H1 (cell line): ENCODE data around the gene CACUL1. TPM values are rescaled to one million over a fixed set of nuclear protein-coding genes. Genes with fewer than 3 reads are reported as not detected.

Experiments
- CTCF ChIA-PET: fragments of 300-600 bp; sonication (Branson Sonifier 250); formaldehyde crosslinking; loops from one replicate; lab custom pipeline; 2021; ENCODE audit not compliant: partially characterized antibody; lab: Charles Lee
- POLR2A ChIA-PET: fragments of 300-600 bp; sonication (Branson Sonifier 250); formaldehyde crosslinking; loops from one replicate; lab custom pipeline; 2021; ENCODE audit warnings: inconsistent platforms; ENCODE audit not compliant: partially characterized antibody; lab: Charles Lee
- DNase-seq, 2 experiments: peaks; one replicate each; pipeline versions ENCODE4 v3.0.0 to v3.0.0-alpha.2; 2010 to 2022; ENCODE audit warnings: low spot score in 2 of 2, low read depth in 1 of 2, mixed read lengths in 1 of 2
- FAIRE-seq: peaks from 2 replicates; lab custom pipeline; 2011; peaks lifted over from hg19 to GRCh38; lab: Jason Lieb, UNC
- H2AFZ ChIP-seq: 2 replicates; pipeline ENCODE4 v1.8.1; 2012; ENCODE audit warnings: low read length, inconsistent platforms
- H2AK5ac ChIP-seq: 2 replicates; pipeline ENCODE4 v1.6.1; 2013; ENCODE audit warnings: low read depth, low read length
- H2BK120ac ChIP-seq: replicated peaks from 2 replicates; pipeline ENCODE3; 2013; ENCODE audit warnings: low read depth, low read length, inconsistent platforms
- H2BK12ac ChIP-seq: 2 replicates; pipeline ENCODE4 v1.6.1; 2013; ENCODE audit warnings: low read depth, low read length
- H2BK15ac ChIP-seq: 2 replicates; pipeline ENCODE4 v1.6.1; 2013; ENCODE audit warnings: low read length
- H2BK20ac ChIP-seq: 2 replicates; pipeline ENCODE4 v1.6.1; 2013; ENCODE audit warnings: low read length
- H2BK5ac ChIP-seq: 2 replicates; pipeline ENCODE4 v1.6.1; 2013; ENCODE audit warnings: low read depth, low read length
- H3K14ac ChIP-seq: 2 replicates; pipeline ENCODE4 v1.6.1; 2013; ENCODE audit warnings: inconsistent platforms; ENCODE audit not compliant: insufficient read length
- H3K18ac ChIP-seq: 2 replicates; pipeline ENCODE4 v1.6.1; 2013; ENCODE audit warnings: low read length; ENCODE audit errors: extremely low read depth
- H3K23ac ChIP-seq: 2 replicates; pipeline ENCODE4 v1.6.1; 2013; ENCODE audit warnings: inconsistent platforms; ENCODE audit not compliant: insufficient read length
- H3K23me2 ChIP-seq: 2 replicates; pipeline ENCODE4 v1.6.1; 2013; ENCODE audit warnings: low read depth, low read length
- H3K27ac ChIP-seq: 2 replicates; pipeline ENCODE4 v1.6.1; 2011; ENCODE audit warnings: low read depth, low read length, inconsistent platforms
- H3K27me3 ChIP-seq, 4 experiments: replicated peaks in 1 of 4; 1 replicate in 1 of 4; 2 replicates in 3 of 4; pipeline versions ENCODE4 v1.6.1 to v1.8.1; 2011 to 2013; ENCODE audit warnings: low read length in 3 of 4, mild to moderate bottlenecking in 3 of 4, inconsistent platforms in 2 of 4, mixed read lengths in 2 of 4, moderate library complexity in 1 of 4; ENCODE audit not compliant: control insufficient read depth in 3 of 4, insufficient read depth in 3 of 4; ENCODE audit errors: extremely low read depth in 1 of 4
- H3K36me3 ChIP-seq, 4 experiments: 2 replicates each; pipeline versions ENCODE4 v1.6.1 to v1.8.1; 2011 to 2013; ENCODE audit warnings: mild to moderate bottlenecking in 4 of 4, low read length in 3 of 4, moderate library complexity in 2 of 4, control low read depth in 1 of 4, inconsistent platforms in 1 of 4; ENCODE audit not compliant: insufficient read depth in 4 of 4, control insufficient read depth in 2 of 4
- H3K4ac ChIP-seq: replicated peaks from 2 replicates; pipeline ENCODE3; 2013; ENCODE audit warnings: low read length, low read depth, mixed read lengths, inconsistent platforms; ENCODE audit not compliant: insufficient read length
- H3K4me1 ChIP-seq, 4 experiments: replicated peaks in 1 of 4; 1 replicate in 1 of 4; 2 replicates in 3 of 4; pipeline versions ENCODE4 v1.6.1 to v1.8.1; 2011 to 2013; ENCODE audit warnings: low read length in 3 of 4, inconsistent platforms in 2 of 4, mixed read lengths in 1 of 4; ENCODE audit not compliant: insufficient read depth in 4 of 4, control insufficient read depth in 3 of 4
- H3K4me2 ChIP-seq, 2 experiments: 2 replicates each; pipeline versions ENCODE4 v1.6.1 to v1.8.1; 2011 to 2013; ENCODE audit warnings: low read depth in 2 of 2, low read length in 2 of 2, control low read depth in 1 of 2, inconsistent platforms in 1 of 2, mild to moderate bottlenecking in 1 of 2; ENCODE audit not compliant: insufficient read depth in 1 of 2
- H3K4me3 ChIP-seq, 4 experiments: fragments of 200-600, 300-600 bp in 1 of 4; sonication (generic), shearing (Covaris generic), sonication (Bioruptor Twin) in 1 of 4; 2 replicates each; pipeline versions ENCODE4 v1.5.1 to v1.8.1; 2011 to 2016; ENCODE audit warnings: low read length in 4 of 4, low read depth in 3 of 4, control low read depth in 2 of 4, inconsistent platforms in 2 of 4, mild to moderate bottlenecking in 2 of 4, mixed read lengths in 1 of 4, moderate library complexity in 1 of 4; ENCODE audit not compliant: insufficient read depth in 2 of 4; ENCODE audit errors: extremely low read depth in 1 of 4
- H3K56ac ChIP-seq: replicated peaks from 2 replicates; pipeline ENCODE3; 2013; ENCODE audit warnings: low read depth, mild to moderate bottlenecking, mixed read lengths, low read length, inconsistent platforms; ENCODE audit not compliant: insufficient read length
- H3K79me1 ChIP-seq: 2 replicates; pipeline ENCODE4 v1.6.1; 2013; ENCODE audit warnings: low read depth, low read length, control low read depth
- H3K79me2 ChIP-seq, 2 experiments: 2 replicates each; pipeline versions ENCODE4 v1.6.1 to v1.8.1; 2012 to 2013; ENCODE audit warnings: low read length in 2 of 2, mild to moderate bottlenecking in 2 of 2, inconsistent platforms in 1 of 2; ENCODE audit not compliant: insufficient read depth in 2 of 2, control insufficient read depth in 1 of 2
- H3K9ac ChIP-seq, 4 experiments: replicated peaks in 1 of 4; 1 replicate in 1 of 4; 2 replicates in 3 of 4; pipeline versions ENCODE4 v1.6.1 to v1.8.1; 2011 to 2013; ENCODE audit warnings: low read depth in 3 of 4, low read length in 3 of 4, control low read depth in 2 of 4, mild to moderate bottlenecking in 2 of 4, moderate library complexity in 2 of 4, inconsistent platforms in 1 of 4; ENCODE audit errors: extremely low read depth in 1 of 4
- H3K9me3 ChIP-seq, 2 experiments: 2 replicates each; pipeline versions ENCODE4 v1.6.1 to v1.8.1; 2012 to 2013; ENCODE audit warnings: mild to moderate bottlenecking in 2 of 2, moderate library complexity in 2 of 2, control low read depth in 1 of 2, inconsistent platforms in 1 of 2, low read depth in 1 of 2, low read length in 1 of 2, mixed read lengths in 1 of 2; ENCODE audit not compliant: insufficient read depth in 2 of 2
- H4K20me1 ChIP-seq, 2 experiments: replicated peaks in 1 of 2; 2 replicates each; pipeline versions ENCODE3 to v1.8.1; 2011 to 2013; ENCODE audit warnings: inconsistent platforms in 2 of 2, low read length in 2 of 2, mild to moderate bottlenecking in 1 of 2; ENCODE audit not compliant: insufficient read depth in 2 of 2, control insufficient read depth in 1 of 2
- H4K5ac ChIP-seq: 2 replicates; pipeline ENCODE4 v1.6.1; 2013; ENCODE audit warnings: low read length, low read depth, mixed read lengths, inconsistent platforms; ENCODE audit not compliant: insufficient read length
- H4K8ac ChIP-seq: 2 replicates; pipeline ENCODE4 v1.8.0; 2013; ENCODE audit warnings: mild to moderate bottlenecking, moderate library complexity, low read length, inconsistent platforms; ENCODE audit not compliant: insufficient read depth; ENCODE audit errors: extremely low read depth
- H4K91ac ChIP-seq: replicated peaks from 2 replicates; pipeline ENCODE3; 2013; ENCODE audit warnings: low read length, mixed read lengths, inconsistent platforms; ENCODE audit not compliant: insufficient read length
- BRCA1 ChIP-seq: IDR thresholded peaks from 2 replicates; pipeline ENCODE4 v1.6.1; 2012; ENCODE audit warnings: low read depth, low read length, improper control_type of control experiment
- CBX8 ChIP-seq: fragments of 300-800, 300-1000 bp; sonication (generic); IDR thresholded peaks from 2 replicates; pipeline ENCODE4 v1.7.1; 2016; ENCODE audit warnings: low read depth, low read length, borderline replicate concordance
- CREB1 ChIP-seq: IDR thresholded peaks from 2 replicates; pipeline ENCODE4 v1.6.1; 2012; ENCODE audit warnings: inconsistent platforms
- GTF2F1 ChIP-seq: IDR thresholded peaks from 2 replicates; pipeline ENCODE4 v1.6.1; 2012; ENCODE audit warnings: low read depth, low read length, improper control_type of control experiment, borderline replicate concordance
- JUN ChIP-seq: IDR thresholded peaks from 2 replicates; pipeline ENCODE4 v1.6.1; 2011; ENCODE audit warnings: low read depth, mild to moderate bottlenecking, improper control_type of control experiment, low read length
- RBBP5 ChIP-seq: IDR thresholded peaks from 2 replicates; pipeline ENCODE4 v1.7.1; 2012; ENCODE audit warnings: low read depth, mild to moderate bottlenecking, inconsistent platforms, low read length, moderate library complexity, borderline replicate concordance
- RXRA ChIP-seq: IDR thresholded peaks from 2 replicates; pipeline ENCODE4 v1.6.1; 2011; ENCODE audit warnings: low read depth, mild to moderate bottlenecking, low read length, moderate library complexity; ENCODE audit not compliant: insufficient read depth
- WGBS, 2 experiments: shearing (Covaris generic) in 1 of 2; methylation state at CpG; one replicate each; pipeline versions ENCODE4 v1.1.6 to v1.1.7; 2013 to 2015; ENCODE audit warnings: low lambda C conversion rate in 2 of 2, mixed read lengths in 2 of 2, inconsistent platforms in 1 of 2, low coverage in 1 of 2, missing lambda C conversion rate in 1 of 2; ENCODE audit not compliant: insufficient replicate concordance in 2 of 2, insufficient coverage in 1 of 2, insufficient read length in 1 of 2; ENCODE audit errors: extremely low coverage in 1 of 2, missing lambda C conversion rate in 1 of 2; 5-methylcytosine and 5-hydroxymethylcytosine counted together
- polyA plus RNA-seq, 7 experiments: library from polyadenylated mRNA; depleted of rRNA in 3 of 7; stranded (reverse) in 5 of 7; unstranded in 2 of 7; fragments of >200 nt in 5 of 7; fragments of 200-250 nt in 2 of 7; gene quantifications; 1 replicate in 5 of 7; 2 replicates in 1 of 7; 4 replicates in 1 of 7; pipeline versions ENCODE4 v1.2.1 to v1.2.3, GENCODE V29; 2011 to 2013; ENCODE audit warnings: missing spikeins in 2 of 7, mixed read lengths in 2 of 7
- total RNA-seq: library from RNA; stranded (reverse); fragmentation: NEBNext Ultra II Directional; extraction: Animal tissue kit (Norgen Biotek cat#: 25700); gene quantifications from 2 replicates; pipeline ENCODE4 v1.2.1, GENCODE V29; 2021
- TF ChIP-seq, protein P1 (sequence below): IDR thresholded peaks from 2 replicates; pipeline ENCODE4 v1.6.1; 2011; ENCODE audit warnings: low read length, improper control_type of control experiment

Gene CACUL1
- total and polyA plus RNA-seq, 2 of the 8 experiments (the other 6 are each of a cell fraction or from before 2014, with no cell fraction given) = 6.5 to 34.2 TPM

DNA sequence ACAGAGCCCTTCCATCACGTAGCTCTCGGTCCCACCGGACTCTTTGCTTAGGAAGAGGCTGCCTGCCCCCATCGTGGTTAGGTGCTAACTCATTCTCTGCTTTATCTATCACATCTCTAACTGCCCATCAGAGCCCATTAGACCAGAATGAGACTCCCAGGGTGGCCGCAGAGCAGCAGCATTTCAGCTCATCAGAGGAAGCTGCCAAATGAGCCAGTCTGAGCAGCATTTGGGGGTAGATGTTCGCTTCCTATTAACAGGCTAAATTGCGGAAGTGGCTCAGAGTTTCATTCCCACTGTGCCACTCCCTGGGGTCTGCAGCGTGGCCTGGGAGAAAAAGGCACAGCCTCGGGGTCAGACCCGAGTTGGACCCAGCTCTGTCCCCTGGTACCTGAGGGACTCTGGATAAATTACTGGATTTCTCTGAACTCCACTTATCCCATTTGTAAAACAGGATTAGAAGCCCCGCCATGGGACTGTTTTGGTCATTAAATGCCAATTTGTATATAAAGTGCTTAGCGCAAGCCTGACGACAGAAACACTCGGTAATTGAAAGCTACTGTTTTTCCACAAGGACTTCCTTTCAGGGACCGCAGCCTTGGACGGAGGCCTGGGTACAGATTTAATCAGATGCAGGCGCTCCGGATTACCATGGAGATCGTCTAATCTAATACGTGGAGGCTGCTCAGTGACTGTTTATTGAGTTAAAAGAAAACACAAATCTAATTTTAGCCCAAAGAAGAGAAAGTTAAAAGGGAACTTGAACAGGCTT, 85.6 kb downstream of the CACUL1 start:
- H4K91ac ChIP-seq = no peak overlapping the region
- H4K20me1 ChIP-seq = peaks cover 0 to 2% of the 10 kb centered on the region in 2 experiments
- no peak overlapping the region for H4K5ac ChIP-seq
- H3K4ac ChIP-seq = no peak overlapping the region
- 82% methylated on average over 20 of the region's 20 CpGs; no CpG with 5 or more reads in 1 of the 2 experiments for WGBS, 2 experiments
- H4K8ac ChIP-seq = no peak overlapping the region
- H3K23ac ChIP-seq = no peak overlapping the region
- H2BK20ac ChIP-seq = no peak overlapping the region
- H2BK5ac ChIP-seq = no peak overlapping the region
- POLR2A ChIA-PET = interaction anchor here (0.6 to 1.1 kb wide), 4 partner anchors 8 to 1118 kb away, joined by 3 to 5 read pairs (median 3); partner anchors contain the start of gene CACUL1
- H3K27me3 ChIP-seq = no peaks in the 10 kb centered on the region
- DNase-seq (no peak), FAIRE-seq (no peak)
- H3K36me3 ChIP-seq = no peaks in the 10 kb centered on the region
- H3K14ac ChIP-seq = no peak overlapping the region
- TF ChIP-seq BRCA1 (no peak), CREB1 (no peak), JUN (no peak), CBX8 (no peak), GTF2F1 (no peak), RBBP5 (no peak), RXRA (no peak)
- TF ChIP-seq, protein P1, sequence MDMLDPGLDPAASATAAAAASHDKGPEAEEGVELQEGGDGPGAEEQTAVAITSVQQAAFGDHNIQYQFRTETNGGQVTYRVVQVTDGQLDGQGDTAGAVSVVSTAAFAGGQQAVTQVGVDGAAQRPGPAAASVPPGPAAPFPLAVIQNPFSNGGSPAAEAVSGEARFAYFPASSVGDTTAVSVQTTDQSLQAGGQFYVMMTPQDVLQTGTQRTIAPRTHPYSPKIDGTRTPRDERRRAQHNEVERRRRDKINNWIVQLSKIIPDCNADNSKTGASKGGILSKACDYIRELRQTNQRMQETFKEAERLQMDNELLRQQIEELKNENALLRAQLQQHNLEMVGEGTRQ = no peak
- no peaks in the 10 kb centered on the region for H3K79me1 ChIP-seq
- no peak overlapping the region for H2BK15ac ChIP-seq
- H3K9ac ChIP-seq = no peak overlapping the region
- H3K4me2 ChIP-seq = no peak overlapping the region
- H3K18ac ChIP-seq = no peak overlapping the region
- H2BK12ac ChIP-seq = no peak overlapping the region
- H2AK5ac ChIP-seq = no peak overlapping the region
- no peak overlapping the region for H3K56ac ChIP-seq
- no peak overlapping the region for H2BK120ac ChIP-seq
- no peaks in the 10 kb centered on the region; a peak in 1 of 7 replicates for H3K4me1 ChIP-seq
- no peak overlapping the region for H3K4me3 ChIP-seq
- H3K9me3 ChIP-seq = no peaks in the 10 kb centered on the region
- CTCF ChIA-PET = interaction anchor here (0.7 to 6.2 kb wide), 26 partner anchors 8 to 111 kb away, joined by 3 to 24 read pairs (median 5); partner anchors contain the start of gene PRLHR
- H3K79me2 ChIP-seq = no peaks in the 10 kb centered on the region
- no peak overlapping the region for H3K27ac ChIP-seq
- no peaks in the 10 kb centered on the region for H3K23me2 ChIP-seq
- no peak overlapping the region for H2AFZ ChIP-seq
